GM10248 (cell line): ENCODE results near the gene AP2B1.

ENCODE experiments used
- CTCF ChIA-PET: fragments of 300-600 bp; sonication (Branson Sonifier 250); formaldehyde crosslinking; extraction: SDS; loops from one replicate; lab custom pipeline; 2021; ENCODE audit warnings: antibody characterized with exemption; lab: Yijun Ruan, JAX
- POLR2A ChIA-PET: fragments of 350-650 bp; sonication (Branson Sonifier 250); formaldehyde crosslinking; extraction: SDS; loops from one replicate; lab custom pipeline; 2020; ENCODE audit warnings: antibody characterized with exemption; lab: Yijun Ruan, JAX
- DNase-seq: peaks from one replicate; pipeline ENCODE4 v3.0.0; 2012; ENCODE audit errors: extremely low spot score
- CTCF ChIP-seq: IDR thresholded peaks from 2 replicates; pipeline ENCODE4 v1.5.1; 2012; ENCODE audit warnings: mild to moderate bottlenecking, low read depth; ENCODE audit errors: extremely low read depth, missing control alignments, control extremely low read depth

AP2B1 gene

GRCh38 chr17:35692512-35693210 is 105.5 kb downstream of the AP2B1 start:
- TF ChIP-seq CTCF, result no peak
- CTCF ChIA-PET, result interaction anchor here (1.2 to 1.5 kb wide), 3 partner anchors 11 to 81 kb away, joined by 3 to 5 read pairs (median 4); no protein-coding TSS in a partner anchor
- DNase-seq, result no peak
- POLR2A ChIA-PET, result interaction anchor here (0.6 kb wide), 1 partner anchor 11 kb away, joined by 6 read pairs; no protein-coding TSS in a partner anchor

GRCh38 chr17:35693662-35694061 is 106.5 kb downstream of the AP2B1 start:
- TF ChIP-seq CTCF, result no peak
- POLR2A ChIA-PET, result no interaction called here
- CTCF ChIA-PET, result interaction anchor here (0.9 to 1.5 kb wide), 2 partner anchors 56 to 82 kb away, joined by 3 to 4 read pairs; no protein-coding TSS in a partner anchor
- DNase-seq, result no peak

GRCh38 chr17:35694906-35695305 is 107.8 kb downstream of the AP2B1 start:
- no peak for TF ChIP-seq CTCF
- ChIA-PET CTCF (interaction anchor here (0.6 to 1.9 kb wide), 7 partner anchors 9 to 147 kb away, joined by 3 to 7 read pairs (median 4); partner anchors contain the start of gene RASL10B), POLR2A (interaction anchor here (0.6 kb wide), 1 partner anchor 24 kb away, joined by 3 read pairs; no protein-coding TSS in a partner anchor)
- DNase-seq, result no peak

- CTCF ChIA-PET, result interaction anchor here (0.9 to 1.9 kb wide), 6 partner anchors 9 to 68 kb away, joined by 3 to 7 read pairs (median 4); partner anchors contain the start of gene RASL10B
- DNase-seq, result no peak
- POLR2A ChIA-PET, result interaction anchor here (0.6 kb wide), 1 partner anchor 23 kb away, joined by 3 read pairs; no protein-coding TSS in a partner anchor
- TF ChIP-seq CTCF, result no peak
These were observed 108.5 kb downstream of the AP2B1 start for GRCh38 chr17:35695613-35696012.

- POLR2A ChIA-PET, result no interaction called here
- DNase-seq, result no peak
- CTCF ChIA-PET, result interaction anchor here (1.8 kb wide), 1 partner anchor 10 kb away, joined by 4 read pairs; no protein-coding TSS in a partner anchor
- TF ChIP-seq CTCF, result no peak
These were observed 111.7 kb downstream of the AP2B1 start for GRCh38 chr17:35698800-35699199.

- CTCF ChIA-PET, result no interaction called here
- no peak for DNase-seq
- POLR2A ChIA-PET, result no interaction called here
- no peak for TF ChIP-seq CTCF
These were observed 113.0 kb downstream of the AP2B1 start for GRCh38 chr17:35700150-35700549.
